ENCODE measurements around the gene PLEKHG5.

- no peak for TF ChIP-seq CTCF (IDR thresholded peaks at IDR 0.05)
- no peak for TF ChIP-seq POLR2A (IDR thresholded peaks at IDR 0.05)
Measured at GRCh38 chr1:6508154-6508815, 16.8 kb upstream of the PLEKHG5 start.

Data from adrenal gland (tissue), 5 donors.